ENCODE measurements around the gene MVB12B.

The MVB12B gene

GRCh38 chr9:126464694-126465441 lies 138.2 kb downstream of the MVB12B start:
- no peak for TF ChIP-seq CEBPB (IDR thresholded peaks at IDR 0.05)

GRCh38 chr9:126465977-126466376 lies 139.3 kb downstream of the MVB12B start:
- no peak for TF ChIP-seq CEBPB (IDR thresholded peaks at IDR 0.05)
- no peak for TF ChIP-seq EGR1 (IDR thresholded peaks at IDR 0.05)
- TF ChIP-seq EP300 (IDR thresholded peaks at IDR 0.05; ENCODE audit: borderline replicate concordance): no peak
- TF ChIP-seq TCF12 (IDR thresholded peaks at IDR 0.05; ENCODE audit: low read depth): no peak
- no peak for TF ChIP-seq RAD21 (IDR thresholded peaks at IDR 0.05; ENCODE audit: low read depth)
- TF ChIP-seq USF1 (IDR thresholded peaks at IDR 0.05): no peak
- no peak for TF ChIP-seq YY1 (IDR thresholded peaks at IDR 0.05; ENCODE audit: low read depth)
- no peak for TF ChIP-seq MAX (IDR thresholded peaks at IDR 0.05)
- TF ChIP-seq TEAD4 (IDR thresholded peaks at IDR 0.05): no peak

GRCh38 chr9:126468141-126468825 lies 141.7 kb downstream of the MVB12B start:
- TF ChIP-seq TEAD4 (IDR thresholded peaks at IDR 0.05): no peak

GRCh38 chr9:126470241-126470993 lies 143.8 kb downstream of the MVB12B start:
- TF ChIP-seq YY1 (IDR thresholded peaks at IDR 0.05; ENCODE audit: low read depth) (no peak), TAF1 (IDR thresholded peaks at IDR 0.05; ENCODE audit: low read depth) (no peak), NFIC (IDR thresholded peaks at IDR 0.05) (no peak), TEAD4 (IDR thresholded peaks at IDR 0.05) (no peak), CEBPB (IDR thresholded peaks at IDR 0.05) (no peak), CREB1 (IDR thresholded peaks at IDR 0.05; ENCODE audit: low read depth) (no peak), TCF12 (IDR thresholded peaks at IDR 0.05; ENCODE audit: low read depth) (no peak), REST (IDR thresholded peaks at IDR 0.05; ENCODE audit: low read depth) (no peak), USF1 (IDR thresholded peaks at IDR 0.05) (no peak)

- TF ChIP-seq YY1 (IDR thresholded peaks at IDR 0.05; ENCODE audit: low read depth): no peak
- TF ChIP-seq EP300 (IDR thresholded peaks at IDR 0.05; ENCODE audit: borderline replicate concordance): no peak
- TF ChIP-seq NFIC (IDR thresholded peaks at IDR 0.05): no peak
- no peak for TF ChIP-seq TEAD4 (IDR thresholded peaks at IDR 0.05)
- no peak for TF ChIP-seq CREB1 (IDR thresholded peaks at IDR 0.05; ENCODE audit: low read depth)
- no peak for TF ChIP-seq CEBPB (IDR thresholded peaks at IDR 0.05)
- TF ChIP-seq USF1 (IDR thresholded peaks at IDR 0.05): no peak
- TF ChIP-seq RAD21 (IDR thresholded peaks at IDR 0.05; ENCODE audit: low read depth): no peak
- no peak for TF ChIP-seq MAX (IDR thresholded peaks at IDR 0.05)
- TF ChIP-seq EGR1 (IDR thresholded peaks at IDR 0.05): no peak
- TF ChIP-seq REST (IDR thresholded peaks at IDR 0.05; ENCODE audit: low read depth): no peak
- no peak for TF ChIP-seq TAF1 (IDR thresholded peaks at IDR 0.05; ENCODE audit: low read depth)
- no peak for TF ChIP-seq TCF12 (IDR thresholded peaks at IDR 0.05; ENCODE audit: low read depth)
- no peak for TF ChIP-seq ZBTB7A (IDR thresholded peaks at IDR 0.05; ENCODE audit: low read depth)
- no peak for TF ChIP-seq FOXM1 (IDR thresholded peaks at IDR 0.05; ENCODE audit: borderline replicate concordance, low read depth)
Measured at GRCh38 chr9:126471084-126471624, 144.5 kb downstream of the MVB12B start.

Measured in Ishikawa (cell line).